Activated CD4-positive, alpha-beta memory T cell treated with anti-CD3 and anti-CD28 coated beads for 36 hours (primary cell): Measurements from ENCODE around the gene PKP3. TPM values are rescaled to one million over a fixed set of nuclear protein-coding genes. Genes with fewer than 3 reads are reported as not detected.
"Not testable (repeated sequence)": the region's sequence is repeated elsewhere in the genome, so short reads cannot be mapped to it uniquely, and the experiment has no call there.

ENCODE experiments used
- CTCF ChIA-PET: fragments of 350-600 bp; sonication (Branson Sonifier 250); formaldehyde crosslinking; loops from one replicate; lab custom pipeline; 2021; ENCODE audit warnings: antibody characterized with exemption, inconsistent platforms; lab: Charles Lee
- POLR2A ChIA-PET: fragments of 350-600 bp; sonication (Branson Sonifier 250); formaldehyde crosslinking; loops from one replicate; lab custom pipeline; 2021; ENCODE audit warnings: antibody characterized with exemption; lab: Charles Lee
- DNase-seq: peaks from one replicate; pipeline ENCODE4 v3.0.0-alpha.2; 2020
- H3K27ac Mint-ChIP-seq: one replicate; pipeline ENCODE4 v1.8.0; 2021; ENCODE audit warnings: mixed read lengths
- H3K27me3 Mint-ChIP-seq: one replicate; pipeline ENCODE4 v1.8.0; 2021; ENCODE audit warnings: mixed read lengths
- H3K36me3 Mint-ChIP-seq: one replicate; pipeline ENCODE4 v1.8.0; 2021; ENCODE audit warnings: mixed read lengths
- H3K4me1 Mint-ChIP-seq: one replicate; pipeline ENCODE4 v1.8.0; 2021; ENCODE audit warnings: low read depth, mixed read lengths
- H3K4me3 Mint-ChIP-seq: one replicate; pipeline ENCODE4 v1.8.0; 2021; ENCODE audit warnings: mild to moderate bottlenecking, mixed read lengths
- H3K9me3 Mint-ChIP-seq: one replicate; pipeline ENCODE4 v1.8.0; 2021; ENCODE audit warnings: mixed read lengths
- intact Hi-C: fragments of 100-400 bp; cut with micrococcal nuclease; formaldehyde crosslinking; loops from one replicate; pipeline ENCODE4 v1.15.1; 2023
- total RNA-seq, 2 experiments: library from RNA; stranded (reverse); gene quantifications; one replicate each; pipeline ENCODE4 v1.2.3, GENCODE V29; 2021

Gene PKP3
- total RNA-seq, 2 experiments from 2014 or later: 0.40 TPM; not detected in 1

GRCh38 chr11:405954-406795 is 12.2 kb downstream of the PKP3 start:
- no peak for DNase-seq
- H3K9me3 Mint-ChIP-seq: no peaks in the 10 kb centered on the region
- no peak overlapping the region for H3K27ac Mint-ChIP-seq
- CTCF ChIA-PET: interaction anchor here (1.0 to 6.5 kb wide), 7 partner anchors 9 to 113 kb away, joined by 3 to 49 read pairs (median 6); partner anchors contain the start of gene PTDSS2
- POLR2A ChIA-PET: interaction anchor here (0.8 to 2.5 kb wide), 6 partner anchors 9 to 100 kb away, joined by 3 to 16 read pairs (median 6); partner anchors contain the start of gene PTDSS2
- peak overlapping the region; percentile 37 for H3K4me3 Mint-ChIP-seq
- H3K27me3 Mint-ChIP-seq: no peaks in the 10 kb centered on the region
- intact Hi-C loops: loop anchor here (2.0 kb wide), 3 partner anchors 43 to 169 kb away; partner anchors contain the start of genes PSMD13, RNH1 and SIRT3
- H3K4me1 Mint-ChIP-seq: peaks cover 5% of the 10 kb centered on the region
- no peaks in the 10 kb centered on the region for H3K36me3 Mint-ChIP-seq

GRCh38 chr11:406796-407650 is 13.0 kb downstream of the PKP3 start:
- intact Hi-C loops: loop anchor here (2.0 kb wide), 3 partner anchors 42 to 170 kb away; partner anchors contain the start of genes PSMD13, RNH1 and SIRT3
- Mint-ChIP-seq H3K4me1 (peaks cover 5% of the 10 kb centered on the region), H3K9me3 (no peaks in the 10 kb centered on the region), H3K27ac (no peak overlapping the region), H3K27me3 (no peaks in the 10 kb centered on the region), H3K4me3 (peak overlapping the region; percentile 46), H3K36me3 (no peaks in the 10 kb centered on the region)
- peak; percentile 94 for DNase-seq
- ChIA-PET CTCF (interaction anchor here (0.7 to 6.5 kb wide), 11 partner anchors 9 to 200 kb away, joined by 3 to 49 read pairs (median 3); partner anchors contain the start of genes BET1L, PTDSS2 and RIC8A), POLR2A (interaction anchor here (0.8 to 2.5 kb wide), 7 partner anchors 10 to 170 kb away, joined by 3 to 16 read pairs (median 5); partner anchors contain the start of genes PSMD13 and PTDSS2)

- DNase-seq: no peak
- Mint-ChIP-seq H3K9me3 (no peaks in the 10 kb centered on the region), H3K27me3 (no peaks in the 10 kb centered on the region), H3K36me3 (no peaks in the 10 kb centered on the region), H3K4me1 (peaks cover 6% of the 10 kb centered on the region), H3K4me3 (peak overlapping the region; percentile 26), H3K27ac (peak overlapping the region; percentile 18)
- intact Hi-C loops: loop anchor here (2.0 kb wide), 3 partner anchors 41 to 171 kb away; partner anchors contain the start of genes PSMD13, RNH1 and SIRT3
- POLR2A ChIA-PET: interaction anchor here (1.1 to 2.5 kb wide), 6 partner anchors 9 to 170 kb away, joined by 3 to 16 read pairs (median 6); partner anchors contain the start of genes PSMD13 and PTDSS2
- CTCF ChIA-PET: interaction anchor here (0.6 to 6.5 kb wide), 9 partner anchors 9 to 200 kb away, joined by 3 to 49 read pairs (median 5); partner anchors contain the start of genes BET1L, PTDSS2 and RIC8A
These were observed 13.7 kb downstream of the PKP3 start for GRCh38 chr11:407651-408123.

- intact Hi-C loops: no loop called here
- H3K27ac Mint-ChIP-seq: no peak overlapping the region
These were observed 14.4 kb downstream of the PKP3 start for GRCh38 chr11:408154-409007.

GRCh38 chr11:409008-409599 is 15.1 kb downstream of the PKP3 start:
- no peaks in the 10 kb centered on the region for H3K27me3 Mint-ChIP-seq
- intact Hi-C loops: no loop called here
- ChIA-PET POLR2A (no interaction called here), CTCF (interaction anchor here (6.5 kb wide), 1 partner anchor 40 kb away, joined by 49 read pairs; the partner anchor contains the start of gene PTDSS2)
- no peaks in the 10 kb centered on the region for H3K36me3 Mint-ChIP-seq
- peaks cover 12% of the 10 kb centered on the region for H3K4me1 Mint-ChIP-seq
- H3K9me3 Mint-ChIP-seq: no peaks in the 10 kb centered on the region
- no peak overlapping the region for H3K4me3 Mint-ChIP-seq
- H3K27ac Mint-ChIP-seq: no peak overlapping the region
- no peak for DNase-seq

More at GRCh38 chr11:408154-409007, 14.4 kb downstream of the PKP3 start:
- no peak for DNase-seq
- no peaks in the 10 kb centered on the region for H3K27me3 Mint-ChIP-seq
- H3K9me3 Mint-ChIP-seq: no peaks in the 10 kb centered on the region
- no peaks in the 10 kb centered on the region for H3K36me3 Mint-ChIP-seq
- CTCF ChIA-PET: interaction anchor here (0.6 to 6.5 kb wide), 2 partner anchors 41 to 111 kb away, joined by 3 to 49 read pairs; partner anchors contain the start of gene PTDSS2
- POLR2A ChIA-PET: interaction anchor here (1.4 to 2.5 kb wide), 2 partner anchors 8 to 171 kb away, joined by 5 to 16 read pairs; partner anchors contain the start of gene PSMD13
- H3K4me3 Mint-ChIP-seq: no peak overlapping the region
- peaks cover 10% of the 10 kb centered on the region for H3K4me1 Mint-ChIP-seq

GRCh38 chr11:409600-410483 is 15.8 kb downstream of the PKP3 start:
- Mint-ChIP-seq H3K36me3 (no peaks in the 10 kb centered on the region), H3K27ac (no peak overlapping the region), H3K4me3 (no peak overlapping the region), H3K4me1 (peaks cover 19% of the 10 kb centered on the region), H3K27me3 (no peaks in the 10 kb centered on the region), H3K9me3 (no peaks in the 10 kb centered on the region)
- no peak for DNase-seq
- ChIA-PET POLR2A (no interaction called here), CTCF (interaction anchor here (6.5 kb wide), 1 partner anchor 39 kb away, joined by 49 read pairs; the partner anchor contains the start of gene PTDSS2)
- intact Hi-C loops: loop anchor here (10.0 kb wide), 1 partner anchor 385 kb away; the partner anchor contains the start of genes CEND1 and SLC25A22

- H3K36me3 Mint-ChIP-seq, CTCF ChIA-PET, H3K27me3 Mint-ChIP-seq, DNase-seq, H3K27ac Mint-ChIP-seq, H3K4me3 Mint-ChIP-seq, H3K9me3 Mint-ChIP-seq: not testable (repeated sequence)
- intact Hi-C loops: loop anchor here (10.0 kb wide), 1 partner anchor 384 kb away; the partner anchor contains the start of genes CEND1 and SLC25A22
- peaks cover 27% of the 10 kb centered on the region for H3K4me1 Mint-ChIP-seq
- POLR2A ChIA-PET: interaction anchor here (0.6 kb wide), 1 partner anchor 14 kb away, joined by 4 read pairs; no protein-coding TSS in a partner anchor
These were observed 16.7 kb downstream of the PKP3 start for GRCh38 chr11:410711-411110.

- not testable (repeated sequence) for H3K9me3 Mint-ChIP-seq, DNase-seq, H3K27me3 Mint-ChIP-seq, H3K27ac Mint-ChIP-seq, H3K36me3 Mint-ChIP-seq, H3K4me3 Mint-ChIP-seq
- ChIA-PET CTCF (interaction anchor here (0.7 kb wide), 1 partner anchor 38 kb away, joined by 4 read pairs; the partner anchor contains the start of gene PTDSS2), POLR2A (interaction anchor here (0.6 kb wide), 1 partner anchor 15 kb away, joined by 4 read pairs; no protein-coding TSS in a partner anchor)
- intact Hi-C loops: loop anchor here (10.0 kb wide), 1 partner anchor 383 kb away; the partner anchor contains the start of genes CEND1 and SLC25A22
- peaks cover 30% of the 10 kb centered on the region for H3K4me1 Mint-ChIP-seq
These were observed 17.5 kb downstream of the PKP3 start for GRCh38 chr11:411520-411919.

- ChIA-PET CTCF (interaction anchor here (0.6 to 1.3 kb wide), 2 partner anchors 38 to 147 kb away, joined by 3 read pairs; no protein-coding TSS in a partner anchor), POLR2A (no interaction called here)
- no peak for DNase-seq
- Mint-ChIP-seq H3K27me3 (no peaks in the 10 kb centered on the region), H3K36me3 (peaks cover 2% of the 10 kb centered on the region), H3K27ac (no peak overlapping the region), H3K9me3 (no peaks in the 10 kb centered on the region), H3K4me1 (peaks cover 27% of the 10 kb centered on the region), H3K4me3 (no peak overlapping the region)
- intact Hi-C loops: loop anchor here (10.0 kb wide), 1 partner anchor 382 kb away; the partner anchor contains the start of genes CEND1 and SLC25A22
These were observed 18.7 kb downstream of the PKP3 start for GRCh38 chr11:412641-413119.
